Measurements from ENCODE around the gene TMEM92.

DNA sequence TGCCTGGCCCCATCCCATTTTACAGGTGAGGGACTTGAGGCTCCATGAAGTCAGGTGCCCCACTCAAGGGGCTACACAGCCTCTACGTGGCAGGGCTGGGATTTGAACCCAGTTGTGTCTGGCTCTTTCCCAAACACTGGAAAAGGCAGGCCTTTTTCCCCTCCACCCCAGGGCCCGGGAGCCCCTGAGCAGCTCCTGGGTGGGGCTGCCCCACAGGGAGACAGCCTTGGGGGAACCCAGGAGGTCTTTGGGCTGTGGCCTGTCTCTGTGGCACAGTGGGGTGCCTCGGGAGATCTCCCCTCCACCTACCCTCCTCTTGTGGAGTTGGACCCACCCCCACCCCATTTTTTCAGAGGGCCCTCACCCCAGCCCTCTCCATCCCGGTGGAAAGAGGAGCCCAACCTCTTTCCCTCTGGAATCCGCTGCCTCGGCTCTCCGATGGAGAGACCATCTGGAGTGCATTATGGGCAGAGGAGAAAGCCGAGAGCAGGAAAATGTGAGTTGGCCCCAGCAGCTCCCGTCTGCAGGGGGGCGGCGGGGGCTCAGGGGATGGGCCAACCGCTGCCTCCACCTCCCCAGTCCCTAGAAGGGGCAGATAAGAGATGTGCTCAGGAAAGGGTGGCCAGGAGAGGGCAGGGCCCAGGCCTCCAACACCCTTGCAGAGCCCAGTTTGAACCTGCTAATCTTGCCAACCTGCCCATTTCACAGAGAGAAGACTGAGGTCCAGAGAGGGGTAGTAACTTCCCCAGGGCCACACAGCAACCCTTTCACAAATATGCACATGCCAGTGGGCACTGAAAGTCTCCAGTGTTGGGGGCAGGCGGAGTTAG lies 15.4 kb upstream of the TMEM92 start:
- no peak for TF ChIP-seq POLR2AphosphoS5 (IDR thresholded peaks at IDR 0.05; ENCODE audit: low read depth, low read length)
- no peak for TF ChIP-seq POLR2A (IDR thresholded peaks at IDR 0.05; ENCODE audit: low read depth, low read length)
- no peak for TF ChIP-seq TAF1 (IDR thresholded peaks at IDR 0.05; ENCODE audit: low read depth, low read length)
- no peak for TF ChIP-seq SPI1 (IDR thresholded peaks at IDR 0.05; ENCODE audit: low read depth, low read length)
- no peak for TF ChIP-seq PAX5 (IDR thresholded peaks at IDR 0.05; ENCODE audit: insufficient read depth, low read length, severe bottlenecking)
